Cerebellar nuclear complex (tissue), 1 donor: ENCODE results near the gene WDR4.
"Not testable (repeated sequence)": the region's sequence is repeated elsewhere in the genome, so short reads cannot be mapped to it uniquely, and the experiment has no call there.

Experiments used
- DNase-seq, 2 experiments: peaks; one replicate each; lab custom pipeline; 2025; lab: John Stamatoyannopoulos, UW

Gene WDR4

DNA sequence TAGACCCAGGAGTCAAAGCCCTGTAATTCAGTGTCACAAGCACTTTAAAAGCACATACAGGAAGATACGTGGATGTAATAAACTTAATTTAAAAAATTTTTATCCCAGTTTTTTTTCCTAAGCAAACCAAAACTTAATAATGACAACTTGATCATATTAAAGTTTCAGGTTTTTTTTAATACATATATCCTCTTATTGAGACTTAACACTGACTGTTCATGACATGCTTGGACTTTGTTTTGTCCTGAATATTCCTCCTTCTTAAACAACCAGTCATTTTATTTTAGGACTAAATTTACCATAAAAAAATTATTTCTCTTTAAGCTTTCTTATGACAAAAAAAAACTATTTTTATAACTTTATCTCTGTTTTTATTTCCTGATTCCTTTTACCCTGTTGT, 64.1 kb downstream of the WDR4 start:
- DNase-seq = no peak

DNA sequence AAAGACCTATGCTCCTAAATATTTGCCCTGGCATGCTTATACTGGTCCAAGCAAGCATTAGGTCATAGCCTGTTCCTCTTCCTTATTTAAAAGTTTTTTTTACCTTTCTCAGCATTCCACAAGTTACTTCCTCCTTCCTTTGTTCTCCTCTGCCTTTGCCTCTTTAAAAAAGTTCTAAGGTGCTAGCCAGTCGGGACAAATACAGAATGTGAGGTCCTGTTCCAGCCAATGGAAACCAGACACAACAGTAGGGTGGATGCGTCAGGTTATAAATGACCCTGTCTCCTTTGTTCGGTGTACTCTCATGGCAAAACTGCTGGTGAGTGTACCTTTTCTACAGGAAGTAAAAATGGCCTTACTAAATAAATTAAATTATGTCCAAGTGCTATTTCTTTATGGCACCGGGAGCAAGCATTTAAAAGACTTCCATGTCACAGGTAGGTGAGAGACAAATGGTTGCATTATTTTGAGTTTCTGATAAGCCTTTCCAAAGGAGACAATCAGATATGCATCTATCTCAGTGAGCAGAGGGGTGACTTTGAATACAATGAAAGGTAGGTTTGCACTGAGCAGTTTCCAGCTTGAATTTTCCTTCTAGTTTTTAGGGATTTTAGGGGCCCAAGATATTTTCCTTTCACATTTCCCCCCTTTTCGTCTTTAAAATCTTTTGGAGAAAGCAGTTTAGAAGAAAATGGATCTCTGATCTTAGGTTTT, 66.7 kb downstream of the WDR4 start:
- DNase-seq = not testable (repeated sequence)

DNA sequence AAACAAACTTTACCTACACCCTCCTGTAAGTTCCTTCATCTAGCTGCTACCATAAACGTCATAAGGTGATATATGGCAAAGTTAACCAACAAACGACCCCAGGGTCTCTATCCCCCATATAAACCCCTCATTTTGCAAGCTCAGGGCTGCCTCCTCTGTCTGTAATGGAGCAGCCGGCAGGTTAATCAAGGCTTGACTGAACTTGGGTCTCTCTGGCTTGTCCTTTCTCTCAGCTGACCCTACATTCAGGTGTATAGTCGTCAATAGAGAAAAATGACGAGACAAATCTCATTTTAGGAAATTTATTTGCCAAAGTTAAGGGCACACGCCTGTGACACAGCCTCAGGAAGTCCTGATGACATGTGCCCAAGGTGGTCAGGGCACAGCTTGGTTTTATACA, 67.4 kb downstream of the WDR4 start:
- DNase-seq = no peak

DNA sequence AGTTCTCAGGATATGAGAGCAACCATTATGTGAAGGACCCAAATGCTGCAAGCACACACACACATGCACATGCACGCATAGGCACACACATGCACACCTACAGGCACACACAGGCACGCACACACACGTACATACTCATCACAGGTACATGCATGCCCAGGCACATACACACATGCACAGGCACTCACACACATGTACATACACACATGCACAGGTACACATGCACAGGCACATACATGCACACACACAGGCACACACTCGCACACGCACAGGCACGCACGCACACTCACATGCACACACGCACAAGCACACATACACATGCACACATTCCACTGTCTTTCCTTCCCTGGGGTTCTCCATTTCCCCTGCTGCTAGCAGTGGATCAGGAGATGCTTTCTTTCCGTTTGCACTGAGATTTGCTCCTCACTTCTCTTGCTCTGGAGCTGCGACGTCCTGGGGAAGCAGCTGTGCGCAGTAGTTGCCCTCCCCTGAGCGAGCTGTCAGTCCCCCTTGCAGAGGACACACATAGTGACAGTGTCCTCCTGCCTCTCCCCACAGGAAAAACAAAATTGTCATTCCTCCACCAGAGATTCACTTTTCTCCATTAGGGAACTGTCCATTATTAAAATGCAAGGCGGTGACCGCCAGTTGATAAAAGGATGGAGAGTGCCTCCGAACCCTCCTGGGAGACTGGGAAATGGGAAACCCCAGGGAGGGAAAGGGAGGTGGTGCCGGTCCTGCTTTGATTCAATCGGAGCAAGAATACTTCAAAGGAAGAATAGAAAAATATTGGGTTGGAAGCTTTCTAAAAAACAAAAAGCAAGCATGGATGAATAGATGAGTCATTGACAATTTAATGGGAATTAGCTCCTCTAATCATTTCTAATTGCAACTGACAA, 69.5 kb downstream of the WDR4 start:
- DNase-seq = no peak

DNA sequence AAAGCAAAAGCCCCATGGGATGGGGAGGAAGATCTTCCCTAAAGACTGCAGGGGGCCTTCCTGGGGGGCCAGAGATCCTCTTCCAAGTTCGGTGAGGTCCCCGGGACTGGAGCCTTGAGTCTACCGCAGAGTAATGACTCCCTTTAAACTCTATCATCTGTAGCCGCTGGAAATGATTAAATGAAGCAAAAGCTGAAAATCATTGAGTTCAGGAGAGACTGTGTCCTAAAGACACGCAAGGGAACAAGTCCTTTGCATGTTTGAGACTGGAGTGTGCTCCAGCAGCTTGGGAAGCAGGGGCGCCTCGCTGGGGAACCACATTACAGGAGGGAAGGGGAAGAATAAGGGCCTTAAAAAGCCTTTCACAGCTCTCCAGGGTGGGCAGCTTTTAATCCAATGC, 70.2 kb downstream of the WDR4 start:
- DNase-seq = no peak

DNA sequence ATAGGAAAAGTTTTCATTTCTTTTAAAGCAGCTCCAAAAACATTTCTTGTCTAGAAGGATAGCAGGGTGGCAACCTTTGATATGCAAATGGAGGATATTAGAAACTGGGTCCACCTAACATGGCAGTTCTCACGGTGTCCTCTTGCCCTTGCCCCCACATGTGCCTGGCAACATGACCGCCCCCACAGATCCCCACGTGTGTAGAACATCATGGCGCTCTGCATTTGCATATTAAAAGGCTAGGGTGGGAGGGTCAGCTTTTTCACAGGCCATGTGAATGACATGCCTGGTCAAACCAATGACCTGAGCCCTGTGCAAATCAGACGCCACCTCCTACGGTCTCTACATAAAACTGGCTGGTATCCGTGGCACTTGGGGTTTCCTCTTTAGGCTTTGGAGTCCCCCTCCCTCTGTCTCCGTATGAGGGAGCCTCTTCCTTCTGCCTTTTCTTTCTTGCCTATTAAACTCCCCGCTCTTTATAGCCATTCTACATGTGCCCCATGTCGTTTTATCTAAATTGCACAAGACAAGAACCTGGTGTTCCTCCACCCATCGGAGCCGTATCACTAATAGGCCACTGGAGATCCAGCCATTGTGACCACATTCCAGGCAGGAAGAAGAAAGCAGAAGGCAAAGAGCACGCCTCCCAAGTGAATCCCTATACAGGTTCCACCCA, 71.3 kb downstream of the WDR4 start:
- DNase-seq = no peak

DNA sequence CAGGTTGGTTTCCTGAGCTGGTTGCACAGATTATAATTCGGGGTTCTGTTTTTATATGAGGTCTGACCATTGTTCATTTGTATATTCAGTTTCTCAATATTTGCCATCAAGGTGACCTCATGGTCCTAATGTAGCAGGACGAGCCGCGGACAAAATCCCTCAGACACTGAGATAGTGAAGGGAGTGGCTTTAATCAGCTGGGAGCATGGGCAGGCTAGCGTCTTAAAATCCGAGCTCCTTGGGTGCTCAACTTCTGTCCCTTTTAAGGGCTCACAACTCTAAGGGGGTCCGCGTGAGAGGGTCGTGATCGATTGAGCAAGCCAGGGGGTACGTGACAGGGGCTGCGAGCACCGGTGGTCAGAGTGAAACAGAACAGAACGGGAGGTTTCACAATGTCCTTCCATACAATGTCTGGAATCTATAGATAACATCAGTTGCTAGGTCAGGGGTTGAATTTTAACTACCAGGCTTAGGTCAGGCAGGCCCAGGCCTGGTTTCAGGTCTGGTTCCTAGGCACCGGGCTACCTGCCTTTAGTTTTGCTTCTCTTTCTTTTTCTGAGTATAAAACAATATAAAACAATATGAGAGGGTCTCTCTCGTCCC, 71.9 kb downstream of the WDR4 start:
- DNase-seq = not testable (repeated sequence)

DNA sequence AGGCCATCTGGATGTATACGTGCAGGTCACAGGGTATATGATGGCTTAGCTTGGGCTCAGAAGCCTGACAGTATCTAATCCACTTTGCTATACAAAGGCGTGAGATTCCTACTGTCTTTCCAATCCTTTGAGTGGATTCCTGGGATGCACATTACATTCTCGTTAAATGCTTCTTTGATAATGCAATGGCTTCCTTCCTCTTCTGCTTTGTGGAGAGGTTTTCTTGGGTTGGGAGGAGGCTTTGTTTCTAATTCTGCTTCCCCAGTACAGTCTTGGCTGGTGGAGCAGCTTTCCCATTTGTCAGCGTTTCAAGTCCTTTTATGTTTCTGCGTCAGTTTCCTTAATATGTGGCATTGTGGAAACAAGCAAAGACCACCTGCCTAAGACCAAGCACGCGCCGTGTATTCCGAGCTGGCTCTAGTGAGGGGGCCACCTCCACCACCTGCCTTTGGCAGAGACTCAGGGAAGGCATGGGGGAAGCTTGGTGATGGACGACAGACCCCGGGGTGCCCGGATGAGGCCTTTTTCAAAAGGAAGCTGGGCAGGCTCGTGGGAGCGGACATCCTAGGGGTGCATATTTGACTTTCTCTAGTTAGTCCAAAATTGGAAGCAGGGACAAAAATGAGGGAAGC, 72.7 kb downstream of the WDR4 start:
- no peak for DNase-seq

DNA sequence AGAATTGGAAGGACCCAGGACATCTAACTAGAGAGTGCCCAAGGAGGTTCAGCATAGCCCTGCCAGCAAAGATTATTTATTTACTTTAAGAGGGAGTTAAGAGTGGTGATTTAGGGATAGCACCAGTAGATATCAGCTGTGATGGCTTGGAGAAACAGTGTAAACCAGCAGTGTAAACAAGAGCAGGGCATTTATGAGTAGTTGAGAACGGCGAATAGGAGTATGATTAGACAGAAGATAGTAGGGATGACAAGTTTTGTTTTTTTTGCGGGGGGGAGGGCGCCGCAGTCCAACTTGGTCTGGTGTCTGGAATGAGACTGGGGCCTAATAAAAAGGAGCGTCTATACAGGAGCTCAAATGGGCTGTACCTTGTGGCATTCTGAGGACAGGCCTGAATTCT, 77.7 kb downstream of the WDR4 start:
- not testable (repeated sequence) for DNase-seq

DNA sequence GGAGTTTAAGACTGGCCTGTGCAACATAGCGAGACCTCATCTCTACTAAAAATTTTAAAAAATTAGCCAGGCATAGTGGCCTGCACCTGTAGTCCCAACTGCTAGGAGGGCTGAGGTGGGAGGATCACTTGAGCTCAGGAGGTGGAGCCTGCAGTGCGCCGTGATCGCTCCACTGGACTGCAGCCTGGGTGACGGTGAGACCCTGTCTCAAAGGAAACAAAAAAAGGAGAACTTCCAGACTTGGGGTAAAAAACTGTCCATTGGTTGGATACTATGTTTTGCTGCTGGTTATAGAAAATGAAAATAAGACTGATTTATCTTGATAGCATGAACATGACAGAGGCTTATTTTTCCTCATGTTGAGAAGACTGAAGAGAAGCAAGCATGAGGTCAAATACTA, 79.4 kb downstream of the WDR4 start:
- no peak for DNase-seq

DNA sequence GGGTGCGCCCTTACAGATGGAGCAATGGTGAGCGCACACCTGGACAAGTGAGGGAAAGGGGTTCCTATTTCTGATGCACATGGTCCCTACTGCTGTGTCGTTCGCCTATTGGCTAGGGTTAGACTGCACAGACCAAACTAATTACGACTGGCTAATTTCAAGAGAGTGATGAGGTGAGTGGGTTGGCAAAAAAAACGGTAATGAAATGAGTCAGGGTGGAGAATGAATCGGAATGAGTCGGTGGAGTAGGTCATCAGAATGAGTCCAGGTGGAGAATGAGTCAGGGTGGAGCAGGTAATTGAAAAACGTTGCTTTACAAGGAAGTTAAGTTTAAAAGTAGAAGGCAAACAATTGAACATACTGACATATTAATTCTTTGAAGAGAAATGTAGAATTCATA, 79.8 kb downstream of the WDR4 start:
- DNase-seq = no peak
